ENCODE results near the gene RBM33. TPM values are rescaled to one million over a fixed set of nuclear protein-coding genes. Genes with fewer than 3 reads are reported as not detected.

Gene RBM33
- polyA plus RNA-seq, 4 donors = 20.4 to 47.6 (median 36.8) TPM

DNA sequence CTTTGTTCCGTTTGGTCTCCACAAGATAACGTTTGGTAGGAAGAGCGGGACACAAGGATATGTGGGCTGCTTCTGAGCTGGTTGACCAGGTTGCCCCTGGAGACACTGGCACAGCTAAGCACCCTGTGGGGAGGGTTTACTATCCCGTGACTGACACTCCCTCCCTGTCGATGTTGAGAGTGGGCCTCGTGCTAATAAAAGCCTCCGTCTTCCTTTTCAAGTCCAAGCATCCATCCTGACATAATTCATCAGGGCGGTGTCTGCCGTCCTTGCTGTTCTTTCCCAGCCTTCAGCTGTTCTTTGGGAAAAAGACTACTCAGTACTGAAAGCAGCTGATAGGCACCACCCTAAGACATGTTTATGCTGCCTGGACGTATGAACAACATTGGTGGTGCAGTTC, 118.2 kb downstream of the RBM33 start:
- no peak for DNase-seq (ENCODE audit: low read depth in 4 of 4, low spot score in 2 of 4)

DNA sequence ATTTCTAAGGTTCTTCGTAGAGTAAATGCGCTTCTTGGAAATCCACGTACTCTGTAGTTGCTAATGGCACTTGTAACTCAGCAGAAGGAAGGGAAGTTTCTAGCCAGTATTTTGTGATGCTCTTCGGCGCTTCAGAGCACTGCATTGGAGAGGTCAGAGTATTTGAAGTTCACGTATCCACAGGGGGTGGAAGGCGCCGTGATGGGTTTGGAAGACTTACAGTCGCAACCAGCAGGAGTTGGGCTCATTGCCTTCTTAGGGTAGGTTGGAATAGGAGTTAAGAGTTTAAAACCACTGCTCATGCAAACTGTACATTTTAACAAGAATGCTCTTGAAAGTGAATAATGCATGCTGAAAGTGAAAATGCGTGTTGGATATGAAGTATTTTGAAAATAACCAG, 118.7 kb downstream of the RBM33 start:
- DNase-seq (ENCODE audit: low read depth in 4 of 4, low spot score in 2 of 4) = no peak

DNA sequence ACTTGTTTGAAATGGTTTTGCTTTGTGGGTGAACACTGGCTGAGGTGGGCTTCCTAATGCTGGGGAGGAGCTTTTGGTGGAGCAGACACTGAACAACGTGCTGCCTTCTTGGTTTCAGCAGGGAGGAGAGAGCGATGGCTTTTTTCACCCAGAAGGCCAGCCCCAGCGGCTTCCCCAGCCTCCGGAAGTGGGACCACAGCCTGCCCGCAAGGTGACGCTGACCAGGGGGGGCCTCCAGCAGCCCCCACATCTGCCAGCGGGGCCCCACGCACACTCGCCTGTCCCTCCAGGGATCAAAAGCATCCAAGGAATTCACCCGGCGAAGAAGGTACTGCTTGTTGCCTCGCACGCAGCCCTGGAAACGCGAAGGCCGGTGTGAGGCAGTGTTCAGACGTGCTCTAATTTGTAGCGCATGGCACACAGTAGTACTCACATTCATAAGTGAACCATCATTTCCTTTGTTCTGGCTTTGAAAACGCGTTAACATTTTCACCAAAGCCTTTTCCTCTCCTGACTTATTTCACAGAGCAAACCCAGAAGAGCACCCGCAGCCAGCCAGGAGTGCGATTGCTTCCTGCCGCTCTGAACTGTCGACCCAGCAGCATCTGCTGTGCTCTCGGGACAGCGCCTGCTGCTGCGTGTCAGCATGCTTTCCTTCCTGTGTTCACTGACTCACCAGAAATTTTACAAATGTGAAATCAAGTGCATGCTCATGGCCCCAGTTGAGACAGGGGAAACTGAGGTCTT, 119.4 kb downstream of the RBM33 start:
- DNase-seq (ENCODE audit: low read depth in 4 of 4, low spot score in 2 of 4) = no peak

DNA sequence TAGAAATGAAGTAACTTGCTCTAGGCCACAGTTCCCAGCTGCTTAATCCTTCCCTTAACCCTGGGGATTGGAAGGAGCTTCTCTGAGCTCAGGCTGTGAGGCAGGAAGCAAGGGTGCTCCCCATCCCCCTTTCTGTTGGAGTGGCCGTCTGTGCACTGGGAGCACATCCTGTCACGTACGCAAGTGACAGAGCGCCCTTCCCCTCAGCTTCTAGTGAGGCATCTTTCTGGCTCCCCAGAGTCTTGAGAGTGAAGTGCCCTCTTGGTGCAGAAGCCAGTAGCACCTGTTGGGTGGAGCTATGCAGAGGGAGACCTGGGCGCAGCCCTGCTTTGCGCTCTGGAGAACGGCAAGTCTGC, 120.0 kb downstream of the RBM33 start:
- DNase-seq (ENCODE audit: low read depth in 4 of 4, low spot score in 2 of 4) = no peak

DNA sequence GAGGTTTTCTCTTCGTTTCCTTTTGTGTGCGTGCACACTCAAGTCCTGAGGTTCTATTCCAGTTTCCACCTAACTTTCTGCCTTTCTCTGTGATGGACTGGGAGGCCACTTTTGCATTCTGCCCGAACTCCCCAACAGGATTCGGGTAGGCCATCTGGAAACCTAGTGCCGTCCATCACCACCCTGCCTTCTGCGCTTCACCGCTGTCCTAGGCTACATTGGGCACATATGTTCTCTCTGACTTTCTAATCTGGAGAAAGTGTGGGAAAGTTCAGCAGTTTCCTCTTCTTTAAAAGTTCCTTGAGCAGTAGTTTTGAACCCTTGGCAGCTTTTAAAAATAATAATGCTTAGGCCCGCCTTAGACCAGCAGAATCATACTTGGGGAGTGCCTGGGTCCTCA, 121.0 kb downstream of the RBM33 start:
- DNase-seq (ENCODE audit: low read depth in 4 of 4, low spot score in 2 of 4) = no peak

DNA sequence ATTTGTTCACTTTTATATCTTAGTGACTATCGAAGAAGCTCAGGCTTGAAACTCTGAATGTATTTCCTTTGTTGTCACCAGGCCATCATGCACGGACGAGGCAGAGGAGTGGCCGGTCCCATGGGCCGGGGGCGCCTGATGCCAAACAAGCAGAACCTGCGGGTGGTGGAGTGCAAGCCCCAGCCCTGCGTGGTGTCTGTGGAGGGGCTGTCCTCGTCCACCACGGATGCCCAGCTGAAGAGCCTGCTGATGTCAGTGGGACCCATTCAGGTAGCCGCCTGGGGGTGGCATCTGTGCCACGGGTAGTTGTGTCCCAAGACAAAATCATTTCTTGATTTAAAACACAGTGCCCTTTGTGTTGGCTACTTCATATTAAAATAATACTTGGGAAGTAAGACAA, 121.9 kb downstream of the RBM33 start:
- DNase-seq (ENCODE audit: low read depth in 4 of 4, low spot score in 2 of 4) = no peak

DNA sequence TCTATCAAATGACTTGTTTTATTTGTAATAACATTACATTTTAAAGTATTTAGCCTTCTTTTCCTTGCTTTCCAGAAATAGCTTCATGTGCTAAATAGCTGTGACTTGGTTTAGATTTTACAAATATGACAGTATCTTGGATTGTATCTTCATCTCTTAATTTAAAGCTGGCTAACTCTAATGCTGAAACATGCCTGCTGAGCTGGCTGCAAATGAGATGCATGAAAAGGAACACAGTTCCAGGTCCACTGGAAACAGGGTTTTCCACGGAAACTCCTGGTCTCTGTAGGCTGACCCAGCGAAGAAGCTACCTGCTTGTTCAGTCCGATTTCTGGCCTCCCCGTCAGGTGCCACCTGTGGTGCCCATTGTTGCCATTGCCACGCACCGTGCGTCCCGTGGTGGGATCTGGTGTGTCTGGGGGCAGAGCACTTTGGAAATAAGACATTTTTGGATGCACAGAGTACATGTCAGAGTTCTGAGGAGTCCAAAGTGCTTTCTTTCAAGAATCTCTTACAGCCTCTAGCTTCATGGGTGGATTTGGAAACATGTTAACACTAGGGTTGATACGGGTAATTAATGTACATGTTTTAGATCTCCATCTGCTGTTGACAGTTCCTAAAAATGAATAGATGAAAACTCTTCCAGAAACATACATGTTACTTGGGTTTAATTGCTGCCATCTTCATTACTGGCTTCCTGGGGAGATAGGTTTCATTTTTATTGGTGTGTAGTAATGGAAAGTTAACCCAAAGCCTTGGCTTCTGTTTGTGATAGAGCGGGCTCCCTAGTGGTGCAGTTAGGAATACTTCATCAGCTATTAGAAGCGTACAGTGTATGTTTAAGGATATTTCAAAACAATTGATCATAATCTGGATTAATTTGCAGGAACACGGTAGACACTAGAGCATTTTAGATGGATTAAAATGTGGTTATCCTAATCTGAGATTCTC, 122.8 kb downstream of the RBM33 start:
- DNase-seq (ENCODE audit: low read depth in 4 of 4, low spot score in 2 of 4) = no peak

DNA sequence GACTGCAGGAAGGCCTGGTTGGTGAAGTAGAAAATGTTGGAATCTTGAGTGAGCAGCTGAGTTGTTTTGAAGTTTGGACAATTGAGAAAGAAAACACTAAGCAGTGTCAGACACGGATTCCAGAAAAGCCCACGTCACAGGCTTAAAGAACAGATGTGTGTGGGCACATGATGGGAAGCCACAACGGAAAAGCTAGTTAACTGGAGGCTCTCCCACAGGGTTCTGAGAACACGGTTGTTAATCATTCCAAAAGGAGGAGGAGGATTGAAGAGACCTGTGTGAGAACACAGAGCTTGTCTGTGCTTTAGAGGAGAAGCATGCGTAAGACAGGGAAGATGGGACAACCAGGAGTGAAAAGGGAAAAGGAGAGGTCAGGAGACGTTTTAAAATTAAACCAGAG, 125.2 kb downstream of the RBM33 start:
- no peak for DNase-seq (ENCODE audit: low read depth in 4 of 4, low spot score in 2 of 4)

DNA sequence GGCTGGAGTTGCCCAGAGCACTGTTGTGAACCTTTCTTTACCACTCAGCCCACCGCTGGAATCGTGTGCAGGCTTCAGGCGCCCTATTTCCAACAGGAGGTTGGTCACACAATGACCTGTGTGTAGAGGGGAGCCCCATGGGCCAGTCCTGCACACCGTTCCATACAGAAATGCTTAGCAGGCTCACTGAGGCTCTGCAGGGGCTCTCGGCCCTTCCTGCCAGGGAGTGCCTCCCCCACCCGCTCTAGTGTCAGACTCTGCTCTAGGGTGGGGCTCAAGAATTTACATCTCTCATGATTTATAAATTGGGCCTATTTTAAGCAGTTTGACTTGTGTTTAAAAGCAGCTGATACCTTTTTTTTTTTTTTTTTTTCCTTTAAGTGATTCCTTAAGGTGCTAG, 125.8 kb downstream of the RBM33 start:
- DNase-seq (ENCODE audit: low read depth in 4 of 4, low spot score in 2 of 4) = no peak

DNA sequence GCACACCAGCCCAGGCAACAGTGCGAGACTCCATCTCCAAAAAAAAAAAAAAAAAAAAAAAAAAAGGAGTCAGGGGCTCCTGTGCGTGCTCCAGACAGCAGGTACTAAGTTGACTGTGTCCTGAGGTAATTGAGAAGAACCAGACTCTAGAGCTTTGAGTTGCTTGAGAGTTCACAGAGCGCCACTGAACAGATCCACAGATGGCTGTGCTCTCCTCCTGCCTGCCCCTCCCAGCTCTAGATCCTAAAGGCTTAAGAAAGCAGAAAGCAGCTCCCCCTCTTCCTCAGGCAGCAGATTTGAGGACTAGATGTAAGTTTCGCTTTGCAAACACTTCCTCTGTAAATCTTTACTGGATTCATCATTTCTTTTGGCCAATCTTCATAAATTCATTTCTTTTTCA, 129.1 kb downstream of the RBM33 start:
- DNase-seq (ENCODE audit: low read depth in 4 of 4, low spot score in 2 of 4) = no peak

DNA sequence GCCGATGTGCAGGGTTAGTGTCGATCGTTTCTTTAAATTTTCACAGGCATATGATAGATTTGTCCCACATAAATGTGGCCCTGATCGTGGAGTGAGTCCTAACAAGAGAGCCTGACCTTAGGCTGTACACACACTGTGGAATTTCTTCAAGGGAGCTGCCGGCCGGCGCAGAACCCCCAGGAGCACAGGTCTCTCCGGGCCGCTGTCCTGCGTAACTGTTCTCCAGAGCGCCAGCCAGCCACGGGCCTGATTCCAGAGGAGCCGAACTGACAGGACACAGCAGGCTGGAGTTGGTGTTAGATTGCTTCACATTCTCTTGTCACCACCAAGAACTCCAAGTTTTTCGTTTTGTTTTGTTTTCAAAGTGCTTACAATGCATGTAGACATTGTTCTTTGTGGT, 130.5 kb downstream of the RBM33 start:
- no peak for DNase-seq (ENCODE audit: low read depth in 4 of 4, low spot score in 2 of 4)

DNA sequence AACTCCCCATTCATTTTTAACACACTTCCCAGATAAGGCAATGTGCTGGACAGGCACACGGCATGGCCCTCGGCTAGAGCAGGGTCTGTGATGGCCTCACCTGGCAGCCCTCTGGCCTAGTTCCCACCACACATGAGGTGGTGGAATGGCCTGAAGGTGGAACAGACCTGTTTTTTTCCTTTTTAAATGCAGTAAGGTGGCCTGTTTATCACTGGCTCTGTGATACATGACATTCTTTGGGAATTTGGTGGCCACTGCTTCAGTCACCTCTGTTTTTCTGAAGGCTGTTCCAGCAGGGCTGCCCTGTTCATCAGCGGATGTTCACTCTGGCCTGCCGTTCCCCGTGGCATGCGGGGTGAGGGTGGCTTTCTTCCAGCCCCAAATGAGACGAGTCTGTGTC, 131.2 kb downstream of the RBM33 start:
- DNase-seq (ENCODE audit: low read depth in 4 of 4, low spot score in 2 of 4) = no peak

DNA sequence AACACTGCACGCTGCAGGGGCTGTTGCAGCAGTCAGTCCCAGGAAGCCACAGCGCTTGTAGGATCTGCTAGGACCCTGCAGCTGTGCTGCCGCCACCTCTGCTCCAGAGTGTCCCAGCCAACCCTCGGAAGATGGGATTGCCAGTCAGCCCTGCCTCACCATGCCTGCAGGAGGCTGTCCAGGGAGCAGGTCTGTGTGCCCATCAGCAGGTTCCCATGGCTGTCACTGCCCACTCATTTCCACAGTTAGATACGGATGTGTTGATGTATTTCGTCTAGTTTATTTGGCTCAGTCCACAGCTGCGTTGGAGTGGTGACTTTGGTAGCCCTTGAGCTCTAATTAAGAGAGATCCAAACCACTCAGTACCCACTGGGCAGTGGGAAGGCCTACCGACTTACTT, 132.1 kb downstream of the RBM33 start:
- no peak for DNase-seq (ENCODE audit: low read depth in 4 of 4, low spot score in 2 of 4)

DNA sequence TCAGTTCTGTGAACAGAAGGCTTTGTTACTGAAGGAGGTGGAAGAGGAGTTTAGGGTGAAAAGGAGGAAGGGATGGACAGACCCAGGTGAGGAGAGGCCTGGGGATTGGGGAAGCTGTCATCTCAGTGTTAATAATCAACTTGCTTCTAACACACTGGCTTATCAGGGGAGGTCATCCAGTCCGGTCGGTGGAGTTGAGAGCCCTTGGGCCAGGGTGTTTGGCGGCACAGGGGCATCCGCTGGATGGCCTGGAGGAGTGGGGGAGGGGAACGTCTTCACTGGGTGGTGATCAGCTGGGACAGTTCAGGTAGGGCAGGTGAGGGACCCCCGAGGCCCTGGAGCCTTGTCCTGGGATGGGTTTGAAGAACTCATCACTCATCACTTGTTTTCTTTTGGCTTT, 133.9 kb downstream of the RBM33 start:
- DNase-seq (ENCODE audit: low read depth in 4 of 4, low spot score in 2 of 4) = no peak

DNA sequence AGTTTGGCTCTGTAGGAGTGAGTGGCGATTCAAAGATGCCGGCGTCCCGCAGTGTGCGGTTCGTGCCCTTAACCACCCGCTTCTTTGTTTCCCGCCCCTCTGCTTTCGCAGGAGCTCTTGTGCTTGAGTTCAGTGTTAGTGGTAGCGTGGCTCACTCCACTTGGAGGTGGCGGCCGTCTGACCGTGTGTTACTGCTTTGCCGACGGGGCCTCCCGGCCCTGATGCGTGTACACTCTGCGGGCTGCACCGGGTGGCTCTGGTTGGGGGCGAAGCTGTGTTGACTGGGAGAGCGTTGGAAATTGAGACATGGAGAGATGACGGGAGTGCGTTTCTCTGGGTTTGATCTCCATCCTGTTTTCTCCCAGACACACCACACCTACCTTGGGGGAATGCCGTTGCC, 136.4 kb downstream of the RBM33 start:
- no peak for DNase-seq (ENCODE audit: low read depth in 4 of 4, low spot score in 2 of 4)

DNA sequence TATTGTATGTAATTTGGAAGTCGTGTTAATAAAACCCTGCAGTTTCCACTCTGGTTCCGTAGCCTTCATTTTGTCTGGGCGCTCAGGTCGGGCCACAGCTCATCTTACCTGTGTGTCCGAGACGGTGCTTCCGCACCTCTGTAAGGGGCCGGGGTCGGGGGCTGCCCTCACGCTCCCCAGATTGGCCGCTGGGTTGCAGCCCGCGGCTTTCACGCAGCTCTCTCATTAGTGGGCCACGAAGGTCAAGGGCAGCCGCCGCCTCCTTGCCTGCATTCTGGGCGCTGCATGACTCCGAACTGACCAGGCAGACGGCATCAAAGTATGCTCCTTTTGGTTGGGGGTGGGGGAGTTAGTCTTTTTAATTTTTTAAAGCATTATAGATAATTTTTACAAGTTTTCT, 137.0 kb downstream of the RBM33 start:
- no peak for DNase-seq (ENCODE audit: low read depth in 4 of 4, low spot score in 2 of 4)

DNA sequence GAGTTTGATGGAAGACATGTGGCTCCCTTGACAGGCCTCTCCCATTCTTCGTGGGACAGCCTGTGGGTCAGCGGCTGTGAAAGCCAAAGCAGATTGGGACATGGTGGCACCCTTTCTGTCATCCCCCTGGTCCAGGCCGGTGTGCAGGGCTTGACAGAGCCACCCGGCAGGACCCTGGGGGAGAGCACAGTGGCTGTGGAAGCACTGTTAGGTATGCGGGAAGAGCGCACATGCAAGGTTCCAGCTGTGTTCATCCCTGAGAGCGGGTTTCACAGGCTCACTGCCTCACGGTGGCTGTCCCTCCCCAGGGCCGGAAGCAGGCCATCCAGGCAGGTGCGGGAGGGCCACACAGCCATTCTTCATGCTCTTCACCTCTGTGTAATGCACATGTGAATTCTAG, 138.0 kb downstream of the RBM33 start:
- no peak for DNase-seq (ENCODE audit: low read depth in 4 of 4, low spot score in 2 of 4)

DNA sequence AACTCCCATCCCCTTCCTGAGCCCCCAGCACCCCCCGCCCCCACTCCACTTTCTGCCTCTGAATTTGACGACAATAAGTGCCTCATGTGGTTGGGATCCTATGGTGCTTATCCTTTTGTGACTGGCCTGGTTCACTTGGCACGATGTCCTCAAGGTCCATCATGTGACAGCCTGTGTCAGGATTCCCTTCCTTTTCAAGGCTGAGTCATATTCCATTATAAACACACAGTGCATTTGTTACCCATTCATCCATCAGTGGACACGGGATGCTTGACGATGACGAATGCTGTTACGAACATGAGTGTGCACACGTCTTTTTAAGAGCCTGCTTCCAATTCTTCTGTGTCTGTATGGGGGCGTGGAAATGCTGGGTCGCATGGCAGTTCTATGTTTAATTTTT, 141.1 kb downstream of the RBM33 start:
- DNase-seq (ENCODE audit: low read depth in 4 of 4, low spot score in 2 of 4) = no peak

DNA sequence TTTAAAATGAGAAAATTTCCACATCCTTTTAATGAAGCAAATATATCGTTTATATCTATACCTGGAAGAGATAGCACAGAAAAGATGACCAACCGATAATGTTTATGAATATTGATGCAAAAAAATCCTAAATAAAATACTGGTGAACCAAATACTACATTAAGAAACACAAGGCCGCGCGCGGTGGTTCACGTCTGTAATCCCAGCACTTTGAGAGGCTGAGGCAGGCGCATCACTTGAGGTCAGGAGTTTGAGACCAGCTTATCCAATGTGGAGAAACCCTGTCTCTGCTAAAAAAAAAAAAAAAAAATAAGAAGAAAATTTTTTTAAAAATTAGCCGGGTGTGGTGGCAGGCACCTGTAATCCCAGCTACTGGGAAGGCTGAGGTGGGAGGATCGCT, 142.0 kb downstream of the RBM33 start:
- no peak for DNase-seq (ENCODE audit: low read depth in 4 of 4, low spot score in 2 of 4)

DNA sequence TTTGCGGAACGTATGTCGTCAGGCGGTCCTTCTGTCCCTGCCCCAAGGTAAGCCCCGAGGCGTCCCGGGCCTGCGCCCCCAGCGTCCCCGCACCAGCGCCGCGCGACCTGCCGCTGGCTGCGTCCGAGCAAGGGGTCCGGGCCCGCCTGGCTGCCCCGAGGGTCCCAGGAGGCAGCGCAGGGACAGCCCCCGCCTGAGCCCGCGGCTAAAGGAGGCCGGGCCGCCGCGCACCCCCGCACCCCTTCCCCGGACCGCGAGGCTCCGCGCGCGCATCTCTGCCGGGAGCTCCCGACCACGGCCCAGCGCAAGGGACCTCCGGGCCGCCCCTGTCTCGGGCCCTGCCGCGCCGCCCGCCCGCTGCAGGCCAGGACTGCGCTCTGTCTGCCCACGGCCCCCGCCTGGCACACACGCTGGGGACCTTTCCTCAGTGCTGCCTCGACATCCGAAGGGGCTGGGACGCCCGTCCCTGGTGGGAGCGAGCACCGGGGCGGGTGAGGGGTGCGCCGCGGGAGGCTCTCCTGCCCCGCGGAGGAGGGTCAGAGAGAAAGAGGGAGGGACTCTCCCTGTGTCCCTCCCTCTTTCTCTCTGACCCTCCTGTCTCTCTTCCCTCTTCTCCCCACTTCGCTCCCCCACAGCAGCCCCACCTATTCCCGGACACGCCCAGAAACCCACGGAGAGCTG, 142.8 kb downstream of the RBM33 start:
- no peak for DNase-seq (ENCODE audit: low read depth in 4 of 4, low spot score in 2 of 4)

DNA sequence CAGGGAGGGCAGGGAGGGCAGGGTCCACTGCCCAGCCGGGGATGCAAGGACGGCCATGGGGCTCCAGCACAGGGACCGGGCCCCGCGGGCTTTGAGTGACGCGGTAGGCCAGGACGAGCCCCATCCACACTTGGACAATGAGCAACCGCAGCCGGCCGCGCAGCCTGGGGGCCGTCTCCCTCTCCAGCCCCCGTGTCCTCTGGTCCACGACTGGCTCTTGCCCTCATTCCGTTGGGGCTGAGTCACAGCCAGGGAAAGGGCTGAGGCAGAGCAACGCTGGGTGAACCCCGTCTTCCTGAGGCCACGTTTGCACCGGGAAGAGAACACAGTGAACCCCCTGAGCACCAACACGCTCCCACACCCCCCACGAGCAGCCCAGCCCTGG, 144.1 kb downstream of the RBM33 start:
- no peak for DNase-seq (ENCODE audit: low read depth in 4 of 4, low spot score in 2 of 4)
